Liver (tissue), 3 donors: ENCODE measurements around the gene CDH15.

Experiments
- FOXA1 ChIP-seq: IDR thresholded peaks from 2 replicates; pipeline ENCODE4 v1.6.1; 2016; ENCODE audit warnings: antibody characterized with exemption
- GABPA ChIP-seq, 2 donors: IDR thresholded peaks in 1 of 2; conservative IDR thresholded peaks in 1 of 2; 2 replicates each; pipeline ENCODE4 v1.6.1; 2016; ENCODE audit warnings: antibody characterized with exemption in 2 of 2, mild to moderate bottlenecking in 1 of 2, moderate library complexity in 1 of 2
- JUND ChIP-seq, 2 donors: IDR thresholded peaks; 2 replicates each; pipeline ENCODE4 v1.6.1; 2016; ENCODE audit warnings: antibody characterized with exemption in 2 of 2
- RAD21 ChIP-seq, 2 donors: IDR thresholded peaks; 2 replicates each; pipeline ENCODE4 v1.6.1; 2016; ENCODE audit warnings: antibody characterized with exemption in 2 of 2, mild to moderate bottlenecking in 2 of 2
- RXRA ChIP-seq, 2 donors: IDR thresholded peaks; 2 replicates each; pipeline ENCODE4 v1.6.1; 2017 to 2018; ENCODE audit warnings: antibody characterized with exemption in 2 of 2, mild to moderate bottlenecking in 1 of 2
- SP1 ChIP-seq: IDR thresholded peaks from 2 replicates; pipeline ENCODE4 v1.6.1; 2018; ENCODE audit warnings: antibody characterized with exemption, mild to moderate bottlenecking
- TAF1 ChIP-seq: conservative IDR thresholded peaks from 2 replicates; pipeline ENCODE4 v1.6.1; 2016; ENCODE audit warnings: antibody characterized with exemption, mild to moderate bottlenecking
- YY1 ChIP-seq: IDR thresholded peaks from 2 replicates; pipeline ENCODE4 v1.6.1; 2016; ENCODE audit warnings: antibody characterized with exemption, mild to moderate bottlenecking
- TF ChIP-seq, protein P1 (sequence below): IDR thresholded peaks from 2 replicates; pipeline ENCODE4 v1.6.1; 2016; ENCODE audit warnings: antibody characterized with exemption
- TF ChIP-seq, protein P2 (sequence below): fragments of 150-350 bp; IDR thresholded peaks from 2 replicates; pipeline ENCODE4 v1.5.1; 2017; ENCODE audit warnings: improper control_type of control experiment, low read depth, low read length; ENCODE audit not compliant: missing input control
- TF ChIP-seq, protein P3 (sequence below): IDR thresholded peaks from 2 replicates; pipeline ENCODE4 v1.6.1; 2016; ENCODE audit warnings: antibody characterized with exemption, mild to moderate bottlenecking
- TF ChIP-seq, protein P4 (sequence below): IDR thresholded peaks from 2 replicates; pipeline ENCODE4 v1.6.1; 2016; ENCODE audit warnings: antibody characterized with exemption
- donor health status: healthy.
- donor health status: healthy.

DNA sequence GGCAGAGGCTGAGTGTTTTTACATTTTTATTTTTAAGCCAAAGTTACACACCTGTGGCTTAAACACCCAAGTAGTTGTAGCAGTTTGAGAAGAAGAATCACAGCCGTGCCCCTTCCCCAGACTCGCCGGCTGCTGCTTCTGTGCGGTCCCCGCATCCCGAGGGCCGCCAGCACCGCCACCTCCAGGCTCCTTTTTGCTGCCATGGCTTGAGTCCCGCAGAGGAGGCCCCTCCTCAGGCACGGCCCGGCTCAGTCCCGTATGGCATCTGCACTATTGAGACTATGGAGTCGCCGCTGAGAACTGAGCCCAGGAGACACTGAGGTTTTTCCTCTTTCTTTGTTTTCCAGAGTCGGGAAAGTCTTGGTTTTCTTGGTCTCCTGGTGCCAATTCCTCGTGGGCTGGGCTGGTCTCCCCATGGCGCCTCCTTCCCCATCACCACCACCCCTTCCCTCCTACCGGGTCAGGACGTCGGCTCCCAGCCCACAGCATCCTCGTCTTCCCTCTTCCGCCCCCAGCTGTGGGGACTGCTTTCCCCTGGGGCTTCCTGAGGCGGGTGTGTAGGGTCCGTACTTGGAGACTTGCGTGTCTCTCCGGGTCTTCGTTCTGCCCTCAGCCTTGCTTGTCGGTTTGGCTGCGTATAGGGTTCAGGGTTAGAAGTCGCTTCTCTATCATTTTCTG, 32.6 kb upstream of the CDH15 start:
- TF ChIP-seq, protein P1, sequence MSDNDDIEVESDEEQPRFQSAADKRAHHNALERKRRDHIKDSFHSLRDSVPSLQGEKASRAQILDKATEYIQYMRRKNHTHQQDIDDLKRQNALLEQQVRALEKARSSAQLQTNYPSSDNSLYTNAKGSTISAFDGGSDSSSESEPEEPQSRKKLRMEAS, result no peak
- TF ChIP-seq, protein P2, sequence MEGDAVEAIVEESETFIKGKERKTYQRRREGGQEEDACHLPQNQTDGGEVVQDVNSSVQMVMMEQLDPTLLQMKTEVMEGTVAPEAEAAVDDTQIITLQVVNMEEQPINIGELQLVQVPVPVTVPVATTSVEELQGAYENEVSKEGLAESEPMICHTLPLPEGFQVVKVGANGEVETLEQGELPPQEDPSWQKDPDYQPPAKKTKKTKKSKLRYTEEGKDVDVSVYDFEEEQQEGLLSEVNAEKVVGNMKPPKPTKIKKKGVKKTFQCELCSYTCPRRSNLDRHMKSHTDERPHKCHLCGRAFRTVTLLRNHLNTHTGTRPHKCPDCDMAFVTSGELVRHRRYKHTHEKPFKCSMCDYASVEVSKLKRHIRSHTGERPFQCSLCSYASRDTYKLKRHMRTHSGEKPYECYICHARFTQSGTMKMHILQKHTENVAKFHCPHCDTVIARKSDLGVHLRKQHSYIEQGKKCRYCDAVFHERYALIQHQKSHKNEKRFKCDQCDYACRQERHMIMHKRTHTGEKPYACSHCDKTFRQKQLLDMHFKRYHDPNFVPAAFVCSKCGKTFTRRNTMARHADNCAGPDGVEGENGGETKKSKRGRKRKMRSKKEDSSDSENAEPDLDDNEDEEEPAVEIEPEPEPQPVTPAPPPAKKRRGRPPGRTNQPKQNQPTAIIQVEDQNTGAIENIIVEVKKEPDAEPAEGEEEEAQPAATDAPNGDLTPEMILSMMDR, result no peak
- TF ChIP-seq SP1 (no peak), JUND (IDR thresholded peaks at IDR 0.05) (no peak), RAD21 (IDR thresholded peaks at IDR 0.05) (no peak), TAF1 (no peak), GABPA (IDR thresholded peaks at IDR 0.05 in 1 of 2, conservative IDR thresholded peaks at IDR 0.05 in 1 of 2) (no peak), RXRA (IDR thresholded peaks at IDR 0.05) (no peak), FOXA1 (no peak), YY1 (no peak)
- TF ChIP-seq, protein P3, sequence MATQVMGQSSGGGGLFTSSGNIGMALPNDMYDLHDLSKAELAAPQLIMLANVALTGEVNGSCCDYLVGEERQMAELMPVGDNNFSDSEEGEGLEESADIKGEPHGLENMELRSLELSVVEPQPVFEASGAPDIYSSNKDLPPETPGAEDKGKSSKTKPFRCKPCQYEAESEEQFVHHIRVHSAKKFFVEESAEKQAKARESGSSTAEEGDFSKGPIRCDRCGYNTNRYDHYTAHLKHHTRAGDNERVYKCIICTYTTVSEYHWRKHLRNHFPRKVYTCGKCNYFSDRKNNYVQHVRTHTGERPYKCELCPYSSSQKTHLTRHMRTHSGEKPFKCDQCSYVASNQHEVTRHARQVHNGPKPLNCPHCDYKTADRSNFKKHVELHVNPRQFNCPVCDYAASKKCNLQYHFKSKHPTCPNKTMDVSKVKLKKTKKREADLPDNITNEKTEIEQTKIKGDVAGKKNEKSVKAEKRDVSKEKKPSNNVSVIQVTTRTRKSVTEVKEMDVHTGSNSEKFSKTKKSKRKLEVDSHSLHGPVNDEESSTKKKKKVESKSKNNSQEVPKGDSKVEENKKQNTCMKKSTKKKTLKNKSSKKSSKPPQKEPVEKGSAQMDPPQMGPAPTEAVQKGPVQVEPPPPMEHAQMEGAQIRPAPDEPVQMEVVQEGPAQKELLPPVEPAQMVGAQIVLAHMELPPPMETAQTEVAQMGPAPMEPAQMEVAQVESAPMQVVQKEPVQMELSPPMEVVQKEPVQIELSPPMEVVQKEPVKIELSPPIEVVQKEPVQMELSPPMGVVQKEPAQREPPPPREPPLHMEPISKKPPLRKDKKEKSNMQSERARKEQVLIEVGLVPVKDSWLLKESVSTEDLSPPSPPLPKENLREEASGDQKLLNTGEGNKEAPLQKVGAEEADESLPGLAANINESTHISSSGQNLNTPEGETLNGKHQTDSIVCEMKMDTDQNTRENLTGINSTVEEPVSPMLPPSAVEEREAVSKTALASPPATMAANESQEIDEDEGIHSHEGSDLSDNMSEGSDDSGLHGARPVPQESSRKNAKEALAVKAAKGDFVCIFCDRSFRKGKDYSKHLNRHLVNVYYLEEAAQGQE, result no peak
- TF ChIP-seq, protein P4, sequence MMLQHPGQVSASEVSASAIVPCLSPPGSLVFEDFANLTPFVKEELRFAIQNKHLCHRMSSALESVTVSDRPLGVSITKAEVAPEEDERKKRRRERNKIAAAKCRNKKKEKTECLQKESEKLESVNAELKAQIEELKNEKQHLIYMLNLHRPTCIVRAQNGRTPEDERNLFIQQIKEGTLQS, result no peak
